Endothelial cell of umbilical vein (primary cell): Measurements from ENCODE around the gene CREBL2. TPM values are rescaled to one million over a fixed set of nuclear protein-coding genes. Genes with fewer than 3 reads are reported as not detected.

Source experiments
- BruUV-seq: library from RNA; stranded (reverse); fragments of 400-500 nt; replicated peaks from 2 replicates; lab custom pipeline; 2021; lab: Mats Ljungman, UMichigan
- CTCF ChIA-PET: fragments of 300-600, 350-600 bp; sonication (Branson Sonifier 250); formaldehyde crosslinking; loops from one replicate; lab custom pipeline; 2021; ENCODE audit warnings: antibody characterized with exemption, inconsistent platforms; lab: Charles Lee
- POLR2A ChIA-PET: fragments of 300-600, 350-600 bp; sonication (Branson Sonifier 250); formaldehyde crosslinking; loops from one replicate; lab custom pipeline; 2021; ENCODE audit warnings: antibody characterized with exemption, inconsistent platforms; lab: Charles Lee
- DNase-seq: peaks from one replicate; pipeline ENCODE4 v3.0.0-alpha.2; 2011; ENCODE audit warnings: low read depth, low spot score
- FAIRE-seq: peaks from 2 replicates; lab custom pipeline; 2011; peaks lifted over from hg19 to GRCh38; lab: Jason Lieb, UNC
- H2AFZ ChIP-seq: 2 replicates; pipeline ENCODE4 v1.6.0; 2012; ENCODE audit warnings: low read depth, low read length, control low read depth, inconsistent platforms
- H3K27ac ChIP-seq: 2 replicates; pipeline ENCODE4 v1.5.1; 2011; ENCODE audit warnings: low read depth, mild to moderate bottlenecking, control low read depth, low read length, moderate library complexity; ENCODE audit not compliant: insufficient read depth
- H3K27me3 ChIP-seq, 2 experiments: 2 replicates each; pipeline versions ENCODE4 v1.6.0 to v1.6.1; 2011; ENCODE audit warnings: low read length in 2 of 2, mixed read lengths in 1 of 2; ENCODE audit not compliant: control insufficient read depth in 2 of 2, insufficient read depth in 2 of 2
- H3K36me3 ChIP-seq, 2 experiments: 2 replicates in 1 of 2; 3 replicates in 1 of 2; pipeline ENCODE4 v1.5.1; 2011; ENCODE audit warnings: low read length in 2 of 2, mild to moderate bottlenecking in 1 of 2, moderate library complexity in 1 of 2; ENCODE audit not compliant: control insufficient read depth in 2 of 2, insufficient read depth in 2 of 2; ENCODE audit errors: extremely low read depth in 1 of 2
- H3K4me1 ChIP-seq: 3 replicates; pipeline ENCODE4 v1.5.1; 2011; ENCODE audit warnings: mild to moderate bottlenecking, low read length; ENCODE audit not compliant: control insufficient read depth, insufficient read depth; ENCODE audit errors: extremely low read depth
- H3K4me2 ChIP-seq: 2 replicates; pipeline ENCODE4 v1.6.1; 2011; ENCODE audit warnings: low read length, control low read depth, mixed read lengths; ENCODE audit not compliant: insufficient read depth
- H3K4me3 ChIP-seq, 3 experiments: fragments of 200-600 bp in 1 of 3; sonication (generic), shearing (Covaris generic) in 1 of 3; replicated peaks in 1 of 3; 2 replicates each; pipeline ENCODE4 v1.5.1; 2011 to 2016; ENCODE audit warnings: control low read depth in 3 of 3, low read length in 3 of 3, mild to moderate bottlenecking in 2 of 3, inconsistent platforms in 1 of 3, low read depth in 1 of 3, moderate library complexity in 1 of 3; ENCODE audit not compliant: insufficient read depth in 1 of 3
- H3K79me2 ChIP-seq: 2 replicates; pipeline ENCODE4 v1.6.0; 2012; ENCODE audit warnings: low read length, inconsistent platforms; ENCODE audit not compliant: control insufficient read depth, insufficient read depth
- H3K9ac ChIP-seq: replicated peaks from 2 replicates; pipeline ENCODE3; 2011; ENCODE audit warnings: low read length, control low read depth; ENCODE audit not compliant: insufficient read depth; ENCODE audit errors: extremely low read depth
- H3K9me1 ChIP-seq: replicated peaks from 3 replicates; pipeline ENCODE4 v1.6.0; 2011; ENCODE audit warnings: mild to moderate bottlenecking, low read length; ENCODE audit not compliant: control insufficient read depth, insufficient read depth; ENCODE audit errors: extremely low read depth
- H3K9me3 ChIP-seq: replicated peaks from 2 replicates; pipeline ENCODE4 v1.5.1; 2012; ENCODE audit warnings: low read length, inconsistent platforms; ENCODE audit not compliant: control insufficient read depth, insufficient read depth
- H4K20me1 ChIP-seq: replicated peaks from 2 replicates; pipeline ENCODE3; 2011; ENCODE audit warnings: mild to moderate bottlenecking, low read length; ENCODE audit not compliant: control insufficient read depth, insufficient read depth; ENCODE audit errors: extremely low read depth
- EZH2 ChIP-seq: IDR thresholded peaks from 2 replicates; pipeline ENCODE4 v1.6.1; 2012; ENCODE audit warnings: borderline replicate concordance, low read depth, mild to moderate bottlenecking, moderate library complexity, low read length, inconsistent platforms; ENCODE audit not compliant: severe bottlenecking
- FOS ChIP-seq: IDR thresholded peaks from 2 replicates; pipeline ENCODE4 v1.6.1; 2011; ENCODE audit warnings: mild to moderate bottlenecking, low read length, moderate library complexity, borderline replicate concordance; ENCODE audit not compliant: insufficient read depth
- GATA2 ChIP-seq: IDR thresholded peaks from 2 replicates; pipeline ENCODE4 v1.7.0; 2011; ENCODE audit warnings: low read depth, mild to moderate bottlenecking, moderate library complexity, mixed read lengths, low read length; ENCODE audit not compliant: insufficient read length, insufficient read depth
- JUN ChIP-seq: IDR thresholded peaks from 2 replicates; pipeline ENCODE4 v1.6.1; 2011; ENCODE audit warnings: borderline replicate concordance, low read depth; ENCODE audit not compliant: insufficient read length, insufficient read depth
- MAX ChIP-seq: IDR thresholded peaks from 2 replicates; pipeline ENCODE4 v1.6.1; 2011; ENCODE audit not compliant: insufficient read depth, insufficient read length
- MYC ChIP-seq: IDR thresholded peaks from one replicate; pipeline ENCODE4 v1.6.1; 2011; ENCODE audit warnings: mild to moderate bottlenecking, low read depth, low read length
- POLR2A ChIP-seq: IDR thresholded peaks from 2 replicates; pipeline ENCODE4 v1.6.1; 2012; ENCODE audit warnings: low read depth, mild to moderate bottlenecking, control low read depth, low read length
- dilution Hi-C: fragments of 300-500 bp; cut with MboI; formaldehyde crosslinking; loops from one replicate; pipeline ENCODE4 v1.15.0; 2019; ENCODE audit warnings: low sequenced_read_pairs; ENCODE audit not compliant: extremely low pct_ligation_motif_present
- intact Hi-C: fragments of 100-400 bp; cut with micrococcal nuclease; formaldehyde crosslinking; loops from one replicate; pipeline ENCODE4 v1.10.0; 2022
- polyA plus RNA-seq, 4 experiments: library from polyadenylated mRNA; depleted of rRNA in 3 of 4; stranded (reverse) in 3 of 4; unstranded in 1 of 4; fragments of >200 nt; gene quantifications; 2 replicates each; pipeline versions ENCODE4 v1.2.1 to v1.2.3, GENCODE V29; 2011 to 2012; ENCODE audit warnings: missing spikeins in 1 of 4
- total RNA-seq: library from RNA; stranded (reverse); gene quantifications from 2 replicates; pipeline ENCODE4 v1.2.3, GENCODE V29; 2021
- TF ChIP-seq, protein P1 (sequence below), 2 donors: IDR thresholded peaks; 1 replicate in 1 of 2; 2 replicates in 1 of 2; pipeline ENCODE4 v1.5.1; 2011; ENCODE audit warnings: low read length in 2 of 2, mild to moderate bottlenecking in 2 of 2, moderate library complexity in 2 of 2, control low read depth in 1 of 2, inconsistent platforms in 1 of 2, low read depth in 1 of 2; ENCODE audit not compliant: insufficient read depth in 1 of 2; ENCODE audit errors: extremely low read depth in 1 of 2

The CREBL2 gene
- total and polyA plus RNA-seq, 2 donors (not counting 3 experiments of a cell fraction or from before 2014, with no cell fraction given) = 10.5 to 19.4 TPM

- intact Hi-C loops = loop anchor here (2.0 to 5.0 kb wide), 4 partner anchors 89 to 481 kb away; partner anchors contain the start of gene CDKN1B
- peak overlapping the region; percentile 55 for H2AFZ ChIP-seq
- no peaks in the 10 kb centered on the region for H3K9me3 ChIP-seq
- H3K27ac ChIP-seq = peak overlapping the region; percentile 77
- peak overlapping the region; percentile 86 for H3K9ac ChIP-seq
- peak overlapping the region; percentile 91 for H3K4me2 ChIP-seq
- peaks cover 0 to 6% of the 10 kb centered on the region in 2 experiments for H3K27me3 ChIP-seq
- H3K9me1 ChIP-seq = no peaks in the 10 kb centered on the region
- BruUV-seq = no TSS peak
- H3K4me3 ChIP-seq = peak overlapping the region in 2 of 3 experiments; percentile 39 to 70
- H3K36me3 ChIP-seq = no peaks in the 10 kb centered on the region
- DNase-seq = peak; percentile 36
- TF ChIP-seq MYC (no peak), POLR2A (no peak), FOS (no peak), EZH2 (no peak), GATA2 (no peak), JUN (no peak), MAX (no peak)
- TF ChIP-seq, protein P1, sequence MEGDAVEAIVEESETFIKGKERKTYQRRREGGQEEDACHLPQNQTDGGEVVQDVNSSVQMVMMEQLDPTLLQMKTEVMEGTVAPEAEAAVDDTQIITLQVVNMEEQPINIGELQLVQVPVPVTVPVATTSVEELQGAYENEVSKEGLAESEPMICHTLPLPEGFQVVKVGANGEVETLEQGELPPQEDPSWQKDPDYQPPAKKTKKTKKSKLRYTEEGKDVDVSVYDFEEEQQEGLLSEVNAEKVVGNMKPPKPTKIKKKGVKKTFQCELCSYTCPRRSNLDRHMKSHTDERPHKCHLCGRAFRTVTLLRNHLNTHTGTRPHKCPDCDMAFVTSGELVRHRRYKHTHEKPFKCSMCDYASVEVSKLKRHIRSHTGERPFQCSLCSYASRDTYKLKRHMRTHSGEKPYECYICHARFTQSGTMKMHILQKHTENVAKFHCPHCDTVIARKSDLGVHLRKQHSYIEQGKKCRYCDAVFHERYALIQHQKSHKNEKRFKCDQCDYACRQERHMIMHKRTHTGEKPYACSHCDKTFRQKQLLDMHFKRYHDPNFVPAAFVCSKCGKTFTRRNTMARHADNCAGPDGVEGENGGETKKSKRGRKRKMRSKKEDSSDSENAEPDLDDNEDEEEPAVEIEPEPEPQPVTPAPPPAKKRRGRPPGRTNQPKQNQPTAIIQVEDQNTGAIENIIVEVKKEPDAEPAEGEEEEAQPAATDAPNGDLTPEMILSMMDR (IDR thresholded peaks at IDR 0.05; ENCODE audit: extremely low read depth in 1 of 2, insufficient read depth in 1 of 2, low read depth in 1 of 2, low read length in 2 of 2) = no peak
- peaks cover 20% of the 10 kb centered on the region for H3K79me2 ChIP-seq
- CTCF ChIA-PET = interaction anchor here (0.6 to 2.7 kb wide), 31 partner anchors 9 to 297 kb away, joined by 3 to 71 read pairs (median 4); partner anchors contain the start of genes CREBL2 and LRP6
- H3K4me1 ChIP-seq = peaks cover 21% of the 10 kb centered on the region
- dilution Hi-C loops = no loop called here
- no peak for FAIRE-seq
- POLR2A ChIA-PET = no interaction called here
- H4K20me1 ChIP-seq = no peaks in the 10 kb centered on the region
These were observed 48.3 kb upstream of the CREBL2 start for GRCh38 chr12:12563290-12563928.
